HCT116 (cell line): ENCODE data around the gene ZNF507. TPM values are rescaled to one million over a fixed set of nuclear protein-coding genes. Genes with fewer than 3 reads are reported as not detected.

Experiments used
- ATAC-seq: fragments of 200-7000 bp; cut with Tn5 transposase; 2 replicates; pipeline ENCODE4 v1.9.1; 2020; ENCODE audit warnings: mild to moderate bottlenecking, moderate library complexity
- BruUV-seq: library from RNA; stranded (reverse); fragments of 400-500 nt; replicated peaks from 2 replicates; lab custom pipeline; 2021; lab: Mats Ljungman, UMichigan
- CTCF ChIA-PET: fragments of 300-600 bp; sonication (Branson Sonifier 250); formaldehyde crosslinking; loops from one replicate; lab custom pipeline; 2021; ENCODE audit warnings: antibody characterized with exemption; lab: Charles Lee
- POLR2A ChIA-PET: fragments of 300-600, 350-600 bp; sonication (Branson Sonifier 250); formaldehyde crosslinking; loops from one replicate; lab custom pipeline; 2021; ENCODE audit warnings: antibody characterized with exemption; lab: Charles Lee
- RAD21 ChIA-PET, 2 experiments: fragments of 300-600 bp; sonication (Branson Sonifier 250); formaldehyde crosslinking; loops; one replicate each; lab custom pipeline; 2023; ENCODE audit warnings: low total read pairs in 2 of 2; ENCODE audit not compliant: uncharacterized antibody in 2 of 2, unreplicated experiment in 2 of 2, low non-redundant PET in 1 of 2; lab: Charles Lee
- DNase-seq: peaks from one replicate; pipeline ENCODE4 v3.0.0-alpha.2; 2010; ENCODE audit warnings: low read depth, low spot score
- H2AFZ ChIP-seq: fragments of 200-600 bp; shearing (Covaris generic), sonication (generic); 2 replicates; pipeline ENCODE4 v1.6.1; 2017; ENCODE audit warnings: low read depth, mixed run types, mixed read lengths, antibody characterized with exemption, low read length; ENCODE audit not compliant: poor library complexity, severe bottlenecking
- H3K27ac ChIP-seq: 2 replicates; pipeline ENCODE4 v1.5.1; 2012; ENCODE audit warnings: low read depth, low read length
- H3K27me3 ChIP-seq: fragments of 200-600 bp; sonication (generic); 2 replicates; pipeline ENCODE4 v1.6.1; 2016; ENCODE audit warnings: mixed run types, low read length, mixed read lengths; ENCODE audit not compliant: insufficient read depth
- H3K36me3 ChIP-seq, 2 experiments: fragments of 200-500 bp in 1 of 2; fragments of 200-600 bp in 1 of 2; sonication (Bioruptor generic) in 1 of 2; sonication (generic) in 1 of 2; 2 replicates each; pipeline versions ENCODE4 v1.5.1 to v1.6.1; 2014 to 2016; ENCODE audit warnings: low read length in 2 of 2, inconsistent platforms in 1 of 2, mixed read lengths in 1 of 2, mixed run types in 1 of 2; ENCODE audit not compliant: insufficient read depth in 2 of 2, control insufficient read depth in 1 of 2
- H3K4me1 ChIP-seq, 2 experiments: fragments of 200-600 bp in 1 of 2; sonication (generic) in 1 of 2; 2 replicates each; pipeline versions ENCODE4 v1.5.1 to v1.6.1; 2012 to 2017; ENCODE audit warnings: low read length in 2 of 2, inconsistent platforms in 1 of 2, mild to moderate bottlenecking in 1 of 2, mixed read lengths in 1 of 2, mixed run types in 1 of 2, moderate library complexity in 1 of 2; ENCODE audit not compliant: insufficient read depth in 2 of 2, control insufficient read depth in 1 of 2
- H3K4me2 ChIP-seq: fragments of 200-600 bp; sonication (generic); 2 replicates; pipeline ENCODE4 v1.6.1; 2017; ENCODE audit warnings: mixed run types, low read length, mixed read lengths
- H3K4me3 ChIP-seq, 2 experiments: fragments of 200-600 bp in 1 of 2; sonication (generic) in 1 of 2; replicated peaks in 1 of 2; 2 replicates each; pipeline ENCODE4 v1.5.1; 2011 to 2016; ENCODE audit warnings: low read length in 2 of 2, control low read depth in 1 of 2, low read depth in 1 of 2, mild to moderate bottlenecking in 1 of 2, mixed read lengths in 1 of 2, mixed run types in 1 of 2
- H3K79me2 ChIP-seq: fragments of 200-600 bp; sonication (generic); 2 replicates; pipeline ENCODE4 v1.6.1; 2017; ENCODE audit warnings: mild to moderate bottlenecking, mixed run types, low read length, moderate library complexity, mixed read lengths; ENCODE audit not compliant: insufficient read depth
- H3K9ac ChIP-seq: fragments of 200-600 bp; sonication (generic); 2 replicates; pipeline ENCODE4 v1.6.1; 2016; ENCODE audit warnings: low read length, mixed read lengths
- H3K9me2 ChIP-seq: fragments of 200-600 bp; sonication (generic), shearing (Covaris generic); 2 replicates; pipeline ENCODE4 v1.6.1; 2017; ENCODE audit warnings: mixed run types, mild to moderate bottlenecking, moderate library complexity; ENCODE audit not compliant: insufficient read depth
- H3K9me3 ChIP-seq, 2 experiments: fragments of 200-500 bp in 1 of 2; fragments of 200-600 bp in 1 of 2; sonication (Bioruptor generic) in 1 of 2; sonication (generic) in 1 of 2; 2 replicates each; pipeline ENCODE4 v1.6.1; 2014 to 2017; ENCODE audit warnings: low read length in 2 of 2, mixed read lengths in 2 of 2, inconsistent platforms in 1 of 2, low read depth in 1 of 2, mild to moderate bottlenecking in 1 of 2, mixed run types in 1 of 2, moderate library complexity in 1 of 2; ENCODE audit not compliant: control insufficient read depth in 1 of 2, insufficient read depth in 1 of 2
- H4K20me1 ChIP-seq: fragments of 200-600 bp; sonication (generic), shearing (Covaris generic); 2 replicates; pipeline ENCODE4 v1.6.1; 2017; ENCODE audit warnings: mixed run types, mild to moderate bottlenecking, moderate library complexity; ENCODE audit not compliant: insufficient read depth
- EGR1 ChIP-seq: IDR thresholded peaks from 2 replicates; pipeline ENCODE4 v1.6.1; 2012; ENCODE audit warnings: low read depth
- ELF1 ChIP-seq: IDR thresholded peaks from 2 replicates; pipeline ENCODE4 v1.6.1; 2012; ENCODE audit warnings: low read depth, borderline replicate concordance
- FOSL1 ChIP-seq: IDR thresholded peaks from 2 replicates; pipeline ENCODE4 v1.6.1; 2012; ENCODE audit warnings: low read depth
- POLR2A ChIP-seq: IDR thresholded peaks from 2 replicates; pipeline ENCODE4 v1.7.0; 2011; ENCODE audit warnings: borderline replicate concordance; ENCODE audit not compliant: insufficient read depth, insufficient read length; ENCODE audit errors: extremely low read depth
- RAD21 ChIP-seq: IDR thresholded peaks from 2 replicates; pipeline ENCODE4 v1.6.1; 2012; ENCODE audit warnings: low read depth, mild to moderate bottlenecking
- SP1 ChIP-seq: IDR thresholded peaks from 2 replicates; pipeline ENCODE4 v1.6.1; 2012; ENCODE audit warnings: low read depth
- SRF ChIP-seq: IDR thresholded peaks from 2 replicates; pipeline ENCODE4 v1.6.1; 2012; ENCODE audit warnings: low read depth
- TCF7L2 ChIP-seq: IDR thresholded peaks from 2 replicates; pipeline ENCODE4 v1.7.0; 2011; ENCODE audit warnings: borderline replicate concordance, inconsistent platforms; ENCODE audit not compliant: insufficient read depth, insufficient read length; ENCODE audit errors: extremely low read depth
- YY1 ChIP-seq: IDR thresholded peaks from 2 replicates; pipeline ENCODE4 v1.6.1; 2011; ENCODE audit warnings: low read length, low read depth, moderate library complexity, mild to moderate bottlenecking; ENCODE audit not compliant: insufficient replicate concordance; ENCODE audit errors: extremely low read depth
- ZFX ChIP-seq: fragments of 450-650 bp; IDR thresholded peaks from 2 replicates; pipeline ENCODE4 v1.6.1; 2017
- intact Hi-C: fragments of 100-400 bp; cut with micrococcal nuclease; formaldehyde crosslinking; loops from 2 replicates; pipeline ENCODE4 v1.10.0; 2022
- total RNA-seq: library from RNA; stranded (reverse); gene quantifications from one replicate; pipeline ENCODE4 v1.2.1, GENCODE V29; 2021; ENCODE audit not compliant: unreplicated experiment
- TF ChIP-seq, protein P1 (sequence below), 3 experiments: fragments of 200-600 bp in 1 of 3; sonication (generic) in 1 of 3; IDR thresholded peaks in 2 of 3; conservative IDR thresholded peaks in 1 of 3; 2 replicates each; pipeline ENCODE4 v1.5.1; 2012 to 2017; ENCODE audit warnings: low read depth in 2 of 3, low read length in 2 of 3, antibody characterized with exemption in 1 of 3, borderline replicate concordance in 1 of 3, control low read depth in 1 of 3, mild to moderate bottlenecking in 1 of 3, mixed read lengths in 1 of 3, mixed run types in 1 of 3, moderate library complexity in 1 of 3; ENCODE audit not compliant: insufficient read depth in 1 of 3
- TF ChIP-seq, protein P2 (sequence below): IDR thresholded peaks from 2 replicates; pipeline ENCODE4 v1.6.1; 2011; ENCODE audit warnings: mild to moderate bottlenecking, low read length, moderate library complexity; ENCODE audit not compliant: insufficient replicate concordance; ENCODE audit errors: extremely low read depth
- TF ChIP-seq, protein P3 (sequence below): IDR thresholded peaks from 2 replicates; pipeline ENCODE4 v1.6.1; 2012

ZNF507 gene
- total RNA-seq, 1 experiment from 2014 or later: 27.4 TPM

- H3K79me2 ChIP-seq: peaks cover 69% of the 10 kb centered on the region
- TF ChIP-seq YY1: no peak
- no peak for TF ChIP-seq FOSL1
- TF ChIP-seq, protein P1, sequence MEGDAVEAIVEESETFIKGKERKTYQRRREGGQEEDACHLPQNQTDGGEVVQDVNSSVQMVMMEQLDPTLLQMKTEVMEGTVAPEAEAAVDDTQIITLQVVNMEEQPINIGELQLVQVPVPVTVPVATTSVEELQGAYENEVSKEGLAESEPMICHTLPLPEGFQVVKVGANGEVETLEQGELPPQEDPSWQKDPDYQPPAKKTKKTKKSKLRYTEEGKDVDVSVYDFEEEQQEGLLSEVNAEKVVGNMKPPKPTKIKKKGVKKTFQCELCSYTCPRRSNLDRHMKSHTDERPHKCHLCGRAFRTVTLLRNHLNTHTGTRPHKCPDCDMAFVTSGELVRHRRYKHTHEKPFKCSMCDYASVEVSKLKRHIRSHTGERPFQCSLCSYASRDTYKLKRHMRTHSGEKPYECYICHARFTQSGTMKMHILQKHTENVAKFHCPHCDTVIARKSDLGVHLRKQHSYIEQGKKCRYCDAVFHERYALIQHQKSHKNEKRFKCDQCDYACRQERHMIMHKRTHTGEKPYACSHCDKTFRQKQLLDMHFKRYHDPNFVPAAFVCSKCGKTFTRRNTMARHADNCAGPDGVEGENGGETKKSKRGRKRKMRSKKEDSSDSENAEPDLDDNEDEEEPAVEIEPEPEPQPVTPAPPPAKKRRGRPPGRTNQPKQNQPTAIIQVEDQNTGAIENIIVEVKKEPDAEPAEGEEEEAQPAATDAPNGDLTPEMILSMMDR (IDR thresholded peaks at IDR 0.05 in 2 of 3, conservative IDR thresholded peaks at IDR 0.05 in 1 of 3; ENCODE audit: borderline replicate concordance in 1 of 3, insufficient read depth in 1 of 3, low read depth in 2 of 3, low read length in 2 of 3): peak in 2 of 3 experiments; percentile 16 to 42; a peak in 1 of 6 replicates
- TF ChIP-seq RAD21: peak; percentile 21
- intact Hi-C loops: no loop called here
- no peaks in the 10 kb centered on the region for H3K27me3 ChIP-seq
- no peak overlapping the region for H2AFZ ChIP-seq
- no peaks in the 10 kb centered on the region for H3K4me1 ChIP-seq
- no peaks in the 10 kb centered on the region for H3K9me3 ChIP-seq
- peaks cover 7% of the 10 kb centered on the region; the same call in 1 of the 2 replicates for H4K20me1 ChIP-seq
- H3K36me3 ChIP-seq: peaks cover 60 to 71% of the 10 kb centered on the region in 2 experiments; a peak in 3 of 4 replicates
- H3K9ac ChIP-seq: no peak overlapping the region
- H3K27ac ChIP-seq: no peak overlapping the region
- CTCF ChIA-PET: interaction anchor here (0.9 kb wide), 1 partner anchor 39 kb away, joined by 3 read pairs; no protein-coding TSS in a partner anchor
- DNase-seq (no peak), ATAC-seq (no peak)
- no peak overlapping the region for H3K4me2 ChIP-seq
- no TSS peak for BruUV-seq
- H3K4me3 ChIP-seq: no peak overlapping the region
- RAD21 ChIA-PET: no interaction called here
- POLR2A ChIA-PET: no interaction called here
- H3K9me2 ChIP-seq: no peaks in the 10 kb centered on the region
Measured at GRCh38 chr19:32357720-32358119, 12.3 kb downstream of the ZNF507 start.

DNA sequence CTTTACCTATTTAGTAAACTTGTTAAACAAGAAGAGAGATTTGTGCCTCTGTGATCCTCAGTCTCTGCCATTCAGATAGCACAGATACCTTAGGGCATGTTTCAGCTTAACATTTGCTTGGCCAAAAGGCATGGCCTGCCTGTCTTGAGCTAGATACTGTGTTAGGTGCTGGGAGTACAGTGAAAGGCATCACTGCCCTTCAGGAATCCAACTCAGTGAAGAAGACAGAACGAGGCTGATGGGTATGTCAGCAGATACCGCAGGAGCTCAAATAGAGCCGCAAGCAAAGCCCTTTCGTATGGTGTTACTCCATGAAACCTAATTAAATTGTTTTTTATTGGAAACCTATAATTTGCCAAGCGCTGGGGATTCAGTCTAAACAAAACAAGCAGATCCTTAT is 12.9 kb downstream of the ZNF507 start:
- POLR2A ChIA-PET: no interaction called here
- H3K79me2 ChIP-seq: peaks cover 72% of the 10 kb centered on the region
- ATAC-seq (no peak), DNase-seq (no peak)
- intact Hi-C loops: no loop called here
- no peaks in the 10 kb centered on the region for H3K27me3 ChIP-seq
- H3K9me3 ChIP-seq: no peaks in the 10 kb centered on the region
- H3K9ac ChIP-seq: no peak overlapping the region
- no peak overlapping the region for H3K4me2 ChIP-seq
- H4K20me1 ChIP-seq: peaks cover 7% of the 10 kb centered on the region; the same call in 1 of the 2 replicates
- no peaks in the 10 kb centered on the region for H3K4me1 ChIP-seq
- no peak overlapping the region for H3K4me3 ChIP-seq
- no peak overlapping the region for H2AFZ ChIP-seq
- CTCF ChIA-PET: no interaction called here
- BruUV-seq: no TSS peak
- no peaks in the 10 kb centered on the region for H3K9me2 ChIP-seq
- H3K36me3 ChIP-seq: peaks cover 60 to 65% of the 10 kb centered on the region in 2 experiments; a peak in 3 of 4 replicates
- RAD21 ChIA-PET: no interaction called here
- H3K27ac ChIP-seq: no peak overlapping the region
- TF ChIP-seq SP1 (no peak), RAD21 (no peak), ELF1 (no peak), SRF (no peak), TCF7L2 (no peak), ZFX (no peak), EGR1 (no peak), POLR2A (no peak)
- TF ChIP-seq, protein P2, sequence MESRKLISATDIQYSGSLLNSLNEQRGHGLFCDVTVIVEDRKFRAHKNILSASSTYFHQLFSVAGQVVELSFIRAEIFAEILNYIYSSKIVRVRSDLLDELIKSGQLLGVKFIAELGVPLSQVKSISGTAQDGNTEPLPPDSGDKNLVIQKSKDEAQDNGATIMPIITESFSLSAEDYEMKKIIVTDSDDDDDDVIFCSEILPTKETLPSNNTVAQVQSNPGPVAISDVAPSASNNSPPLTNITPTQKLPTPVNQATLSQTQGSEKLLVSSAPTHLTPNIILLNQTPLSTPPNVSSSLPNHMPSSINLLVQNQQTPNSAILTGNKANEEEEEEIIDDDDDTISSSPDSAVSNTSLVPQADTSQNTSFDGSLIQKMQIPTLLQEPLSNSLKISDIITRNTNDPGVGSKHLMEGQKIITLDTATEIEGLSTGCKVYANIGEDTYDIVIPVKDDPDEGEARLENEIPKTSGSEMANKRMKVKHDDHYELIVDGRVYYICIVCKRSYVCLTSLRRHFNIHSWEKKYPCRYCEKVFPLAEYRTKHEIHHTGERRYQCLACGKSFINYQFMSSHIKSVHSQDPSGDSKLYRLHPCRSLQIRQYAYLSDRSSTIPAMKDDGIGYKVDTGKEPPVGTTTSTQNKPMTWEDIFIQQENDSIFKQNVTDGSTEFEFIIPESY: no peak
- TF ChIP-seq, protein P3, sequence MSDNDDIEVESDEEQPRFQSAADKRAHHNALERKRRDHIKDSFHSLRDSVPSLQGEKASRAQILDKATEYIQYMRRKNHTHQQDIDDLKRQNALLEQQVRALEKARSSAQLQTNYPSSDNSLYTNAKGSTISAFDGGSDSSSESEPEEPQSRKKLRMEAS: no peak
- TF ChIP-seq, protein P1 (IDR thresholded peaks at IDR 0.05 in 2 of 3, conservative IDR thresholded peaks at IDR 0.05 in 1 of 3; ENCODE audit: borderline replicate concordance in 1 of 3, insufficient read depth in 1 of 3, low read depth in 2 of 3, low read length in 2 of 3): no peak
